NK-92 treated with Interleukin-12 subunit alpha and Interleukin-12 subunit beta, amount 100 ng/mL, for 24 hours (cell line): Measurements from ENCODE around the gene DNASE2B.

Source experiments
- DNase-seq: peaks from one replicate; lab custom pipeline; 2025; lab: John Stamatoyannopoulos, UW

DNASE2B gene

GRCh38 chr1:84452436-84452835 is 54.2 kb downstream of the DNASE2B start:
- no peak for DNase-seq

- no peak for DNase-seq
Observed at GRCh38 chr1:84462118-84462517, 63.8 kb downstream of the DNASE2B start.
